Liver (tissue), 3 donors: ENCODE data around the gene MFSD2B.

Source experiments
- EGR1 ChIP-seq, 2 donors: IDR thresholded peaks; 2 replicates each; pipeline ENCODE4 v1.6.1; 2016 to 2018; ENCODE audit warnings: antibody characterized with exemption in 2 of 2, low read depth in 2 of 2
- FOXA1 ChIP-seq: IDR thresholded peaks from 2 replicates; pipeline ENCODE4 v1.6.1; 2016; ENCODE audit warnings: antibody characterized with exemption
- GABPA ChIP-seq, 2 donors: IDR thresholded peaks in 1 of 2; conservative IDR thresholded peaks in 1 of 2; 2 replicates each; pipeline ENCODE4 v1.6.1; 2016; ENCODE audit warnings: antibody characterized with exemption in 2 of 2, mild to moderate bottlenecking in 1 of 2, moderate library complexity in 1 of 2
- YY1 ChIP-seq: IDR thresholded peaks from 2 replicates; pipeline ENCODE4 v1.6.1; 2016; ENCODE audit warnings: antibody characterized with exemption, mild to moderate bottlenecking
- TF ChIP-seq, protein P1 (sequence below): IDR thresholded peaks from 2 replicates; pipeline ENCODE4 v1.6.1; 2016; ENCODE audit warnings: antibody characterized with exemption
- TF ChIP-seq, protein P2 (sequence below): fragments of 150-350 bp; IDR thresholded peaks from 2 replicates; pipeline ENCODE4 v1.5.1; 2017; ENCODE audit warnings: improper control_type of control experiment, low read depth, low read length; ENCODE audit not compliant: missing input control
- TF ChIP-seq, protein P3 (sequence below): IDR thresholded peaks from 2 replicates; pipeline ENCODE4 v1.6.1; 2016; ENCODE audit warnings: antibody characterized with exemption
- donor health status: healthy.
- donor health status: healthy.

DNA sequence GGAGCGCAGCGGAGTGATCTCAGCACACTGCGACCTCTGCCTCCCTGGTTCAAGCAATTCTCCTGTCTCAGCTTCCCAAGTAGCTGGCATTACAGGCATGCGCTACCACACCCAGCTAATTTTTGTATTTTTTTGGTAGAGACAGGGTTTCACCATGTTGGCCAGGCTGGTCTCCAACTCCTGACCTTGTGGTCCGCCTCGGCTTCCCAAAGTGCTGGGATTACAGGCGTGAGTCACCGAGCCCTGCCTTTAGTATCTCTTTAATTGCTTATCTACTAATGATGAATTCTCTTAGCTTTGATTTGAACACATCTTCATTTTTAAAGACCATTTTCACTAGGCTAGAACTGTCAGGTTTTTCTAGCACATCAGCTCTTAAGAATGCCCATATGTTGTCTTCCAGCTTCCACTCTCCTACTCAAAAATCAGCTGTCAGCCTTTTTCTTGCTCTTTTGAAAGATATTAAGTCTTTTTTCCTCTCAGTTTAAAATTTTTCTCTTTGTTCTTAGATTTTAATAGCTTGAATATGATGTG, 16.1 kb upstream of the MFSD2B start:
- TF ChIP-seq, protein P1, sequence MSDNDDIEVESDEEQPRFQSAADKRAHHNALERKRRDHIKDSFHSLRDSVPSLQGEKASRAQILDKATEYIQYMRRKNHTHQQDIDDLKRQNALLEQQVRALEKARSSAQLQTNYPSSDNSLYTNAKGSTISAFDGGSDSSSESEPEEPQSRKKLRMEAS = no peak
- TF ChIP-seq, protein P2, sequence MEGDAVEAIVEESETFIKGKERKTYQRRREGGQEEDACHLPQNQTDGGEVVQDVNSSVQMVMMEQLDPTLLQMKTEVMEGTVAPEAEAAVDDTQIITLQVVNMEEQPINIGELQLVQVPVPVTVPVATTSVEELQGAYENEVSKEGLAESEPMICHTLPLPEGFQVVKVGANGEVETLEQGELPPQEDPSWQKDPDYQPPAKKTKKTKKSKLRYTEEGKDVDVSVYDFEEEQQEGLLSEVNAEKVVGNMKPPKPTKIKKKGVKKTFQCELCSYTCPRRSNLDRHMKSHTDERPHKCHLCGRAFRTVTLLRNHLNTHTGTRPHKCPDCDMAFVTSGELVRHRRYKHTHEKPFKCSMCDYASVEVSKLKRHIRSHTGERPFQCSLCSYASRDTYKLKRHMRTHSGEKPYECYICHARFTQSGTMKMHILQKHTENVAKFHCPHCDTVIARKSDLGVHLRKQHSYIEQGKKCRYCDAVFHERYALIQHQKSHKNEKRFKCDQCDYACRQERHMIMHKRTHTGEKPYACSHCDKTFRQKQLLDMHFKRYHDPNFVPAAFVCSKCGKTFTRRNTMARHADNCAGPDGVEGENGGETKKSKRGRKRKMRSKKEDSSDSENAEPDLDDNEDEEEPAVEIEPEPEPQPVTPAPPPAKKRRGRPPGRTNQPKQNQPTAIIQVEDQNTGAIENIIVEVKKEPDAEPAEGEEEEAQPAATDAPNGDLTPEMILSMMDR = no peak
- TF ChIP-seq GABPA (IDR thresholded peaks at IDR 0.05 in 1 of 2, conservative IDR thresholded peaks at IDR 0.05 in 1 of 2) (no peak), FOXA1 (no peak), YY1 (no peak), EGR1 (IDR thresholded peaks at IDR 0.05; ENCODE audit: low read depth in 2 of 2) (no peak)
- TF ChIP-seq, protein P3, sequence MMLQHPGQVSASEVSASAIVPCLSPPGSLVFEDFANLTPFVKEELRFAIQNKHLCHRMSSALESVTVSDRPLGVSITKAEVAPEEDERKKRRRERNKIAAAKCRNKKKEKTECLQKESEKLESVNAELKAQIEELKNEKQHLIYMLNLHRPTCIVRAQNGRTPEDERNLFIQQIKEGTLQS = no peak
